NCI-H2196 (cell line): ENCODE results near the gene AATK.

Source experiments
- DNase-seq: peaks from one replicate; lab custom pipeline; 2025; ENCODE audit not compliant: unreplicated experiment; lab: John Stamatoyannopoulos, UW

AATK gene

DNA sequence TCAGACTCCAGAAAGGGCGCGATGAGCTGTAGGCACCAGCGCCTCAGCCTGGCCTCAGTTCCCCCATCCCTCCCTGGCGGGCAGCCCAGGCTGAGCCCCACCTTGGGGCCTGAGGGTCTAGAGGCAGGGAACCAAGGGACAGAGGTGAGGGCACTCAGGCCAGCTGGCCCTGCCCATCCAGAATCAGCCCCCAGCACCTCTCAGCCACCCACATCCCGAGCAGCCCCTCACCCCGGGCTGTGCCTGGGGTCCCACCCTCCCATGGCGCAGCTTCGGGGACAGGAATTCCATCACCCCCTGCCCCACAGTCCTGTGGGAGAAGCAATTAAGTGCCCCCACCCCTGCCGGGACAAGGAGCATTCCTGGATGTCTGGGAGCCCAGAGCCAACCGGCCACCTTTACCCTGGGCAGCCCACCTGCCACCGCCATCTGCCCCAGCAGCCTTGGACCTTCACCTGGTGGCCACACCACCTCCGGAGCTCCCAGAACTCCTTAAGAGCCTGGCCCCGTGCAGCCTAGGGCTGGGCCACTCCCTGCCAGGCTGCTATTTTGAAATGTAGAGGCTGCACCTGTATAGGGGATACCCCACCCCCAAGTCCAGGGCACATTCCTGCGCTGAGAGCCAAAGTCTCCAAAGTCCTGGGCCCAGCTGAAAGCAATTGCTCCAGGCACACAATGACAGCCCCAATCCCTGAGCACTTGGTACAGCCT is 34.4 kb downstream of the AATK start:
- DNase-seq: no peak

DNA sequence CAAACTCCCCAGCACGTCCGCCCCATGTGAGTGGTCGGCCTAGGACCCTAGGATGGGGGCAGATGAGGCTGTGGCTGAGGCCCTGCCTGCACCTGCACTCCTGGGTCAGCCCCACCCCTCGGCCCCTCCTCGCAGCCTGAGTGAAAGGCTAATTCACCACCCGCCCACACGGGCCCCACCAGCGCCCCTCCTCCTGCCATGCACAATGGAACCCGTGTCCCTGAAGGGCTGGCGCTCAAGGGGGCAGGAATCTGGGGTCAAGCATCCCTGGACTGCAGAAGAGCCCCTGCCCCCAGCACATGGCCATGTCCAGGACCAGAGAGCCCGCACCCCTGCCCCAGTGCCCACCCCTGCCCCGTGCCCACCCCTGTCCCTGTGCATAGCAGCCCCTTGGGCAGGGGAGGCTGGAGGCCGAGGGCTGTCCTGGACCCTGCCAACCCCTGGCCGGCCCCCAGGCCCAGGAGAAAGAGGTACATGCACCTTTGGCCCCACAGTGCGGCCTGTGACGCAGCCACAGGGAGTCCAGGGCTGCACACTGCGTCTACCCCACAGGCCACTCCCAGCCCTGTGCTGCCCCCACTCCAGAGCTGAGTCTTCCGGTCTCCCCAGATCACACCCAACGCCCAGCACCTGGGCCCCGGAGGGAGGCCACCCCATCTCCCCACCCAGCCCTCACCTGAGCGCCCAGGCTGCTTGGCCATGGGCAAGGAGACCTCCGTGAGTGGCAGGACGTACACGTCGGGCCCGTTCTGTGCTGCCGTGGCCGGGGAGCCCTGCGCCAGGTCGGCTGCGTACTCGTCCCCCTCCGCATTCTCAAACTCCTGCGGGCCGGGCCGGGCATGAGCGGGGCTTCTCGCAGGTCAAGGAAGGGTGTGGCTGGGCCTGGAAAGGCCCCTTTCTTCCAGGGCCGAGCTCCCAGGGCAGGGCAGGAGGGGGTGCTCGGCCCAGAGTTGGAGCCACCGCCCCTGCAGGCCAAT is 35.3 kb downstream of the AATK start:
- no peak for DNase-seq

GRCh38 chr17:81129711-81130367 is 36.2 kb downstream of the AATK start:
- DNase-seq: no peak

DNA sequence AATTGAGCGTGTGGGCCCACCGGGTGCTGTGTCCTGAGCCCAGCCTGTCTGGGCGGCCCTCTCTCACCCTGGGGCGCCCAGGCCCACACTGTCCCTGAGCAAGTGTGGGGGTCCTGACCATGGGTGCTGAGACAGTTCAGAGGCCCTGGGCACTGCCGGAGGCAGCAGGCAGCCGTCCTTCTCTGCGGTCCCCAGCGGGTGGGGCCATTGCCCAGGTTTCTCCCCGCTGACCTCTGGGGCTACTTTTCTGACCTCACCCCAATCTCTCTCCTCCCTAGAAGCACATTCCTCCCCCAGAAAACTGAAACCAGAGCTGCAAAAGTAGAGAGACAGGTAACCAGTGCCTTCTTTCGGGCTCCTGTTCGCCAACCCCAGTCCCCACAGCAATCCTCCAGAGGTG is 36.7 kb downstream of the AATK start:
- no peak for DNase-seq

DNA sequence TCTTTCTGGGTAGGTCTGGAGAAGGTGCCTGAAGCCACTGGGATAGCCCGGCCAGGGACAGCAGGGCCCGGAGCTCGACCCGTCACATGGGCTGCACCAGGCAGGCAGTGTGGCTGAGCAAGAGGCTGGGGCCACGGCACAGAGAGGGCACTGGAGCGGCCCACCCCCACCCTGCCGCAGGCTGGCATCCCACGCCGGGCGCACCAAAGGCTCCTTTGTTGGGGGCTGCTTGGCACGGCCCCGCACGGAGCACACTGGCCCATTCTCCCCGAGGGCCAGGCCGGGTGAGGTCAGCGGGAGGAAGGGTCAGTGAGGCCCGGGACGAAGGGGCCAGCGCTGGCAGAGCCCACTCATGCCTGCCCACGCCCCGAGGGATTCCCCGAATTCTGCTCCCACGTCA is 37.2 kb downstream of the AATK start:
- no peak for DNase-seq

- no peak for DNase-seq
Measured at GRCh38 chr17:81128338-81128737, 37.7 kb downstream of the AATK start.

GRCh38 chr17:81127526-81128177 is 38.4 kb downstream of the AATK start:
- DNase-seq: no peak

GRCh38 chr17:81127133-81127455 is 38.9 kb downstream of the AATK start:
- no peak for DNase-seq

GRCh38 chr17:81126281-81127132 is 39.5 kb downstream of the AATK start:
- DNase-seq: no peak

DNA sequence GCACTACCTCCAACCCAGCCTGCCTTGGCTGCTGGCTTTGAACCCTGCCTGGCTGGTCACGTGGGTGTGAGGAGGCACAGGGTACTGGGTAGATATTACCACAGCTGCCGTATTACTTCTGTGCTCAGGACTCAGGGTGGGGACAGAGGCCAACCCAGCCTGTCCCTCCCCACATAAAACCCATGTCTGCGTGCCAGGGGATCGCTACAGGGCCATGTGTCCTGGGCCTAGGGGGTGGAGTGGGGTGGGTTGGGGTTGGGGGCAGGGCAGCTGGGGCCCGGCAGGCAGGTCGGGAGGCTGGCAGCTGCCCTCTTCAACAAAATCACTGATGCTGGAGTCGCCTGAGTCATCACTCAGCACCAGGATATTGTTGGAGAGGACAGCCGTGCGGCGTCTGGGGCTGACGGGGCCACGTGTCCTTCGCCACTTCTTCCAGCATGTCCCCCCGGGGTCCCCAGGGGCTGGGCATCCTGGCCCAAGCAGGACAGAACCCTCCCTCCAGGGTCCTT is 40.4 kb downstream of the AATK start:
- no peak for DNase-seq

DNA sequence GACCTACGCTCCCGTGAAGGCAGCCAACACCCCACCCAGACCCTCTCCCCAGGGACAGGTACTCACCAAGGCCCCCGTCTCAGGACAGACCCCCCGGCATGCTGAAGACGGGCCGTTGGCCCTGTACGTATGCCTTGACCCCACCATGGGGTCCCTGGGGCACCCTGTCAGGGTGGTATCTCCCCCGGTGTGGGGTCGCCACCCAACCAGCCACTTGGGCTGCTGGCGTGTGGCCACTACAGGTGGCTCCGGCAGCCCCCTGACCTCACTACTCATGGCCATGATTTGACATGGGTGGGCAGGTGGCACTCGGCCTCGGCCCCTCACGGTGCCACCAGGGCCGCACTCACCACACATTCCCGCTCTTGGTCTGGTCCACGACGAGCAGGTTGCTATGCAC is 41.6 kb downstream of the AATK start:
- no peak for DNase-seq

DNA sequence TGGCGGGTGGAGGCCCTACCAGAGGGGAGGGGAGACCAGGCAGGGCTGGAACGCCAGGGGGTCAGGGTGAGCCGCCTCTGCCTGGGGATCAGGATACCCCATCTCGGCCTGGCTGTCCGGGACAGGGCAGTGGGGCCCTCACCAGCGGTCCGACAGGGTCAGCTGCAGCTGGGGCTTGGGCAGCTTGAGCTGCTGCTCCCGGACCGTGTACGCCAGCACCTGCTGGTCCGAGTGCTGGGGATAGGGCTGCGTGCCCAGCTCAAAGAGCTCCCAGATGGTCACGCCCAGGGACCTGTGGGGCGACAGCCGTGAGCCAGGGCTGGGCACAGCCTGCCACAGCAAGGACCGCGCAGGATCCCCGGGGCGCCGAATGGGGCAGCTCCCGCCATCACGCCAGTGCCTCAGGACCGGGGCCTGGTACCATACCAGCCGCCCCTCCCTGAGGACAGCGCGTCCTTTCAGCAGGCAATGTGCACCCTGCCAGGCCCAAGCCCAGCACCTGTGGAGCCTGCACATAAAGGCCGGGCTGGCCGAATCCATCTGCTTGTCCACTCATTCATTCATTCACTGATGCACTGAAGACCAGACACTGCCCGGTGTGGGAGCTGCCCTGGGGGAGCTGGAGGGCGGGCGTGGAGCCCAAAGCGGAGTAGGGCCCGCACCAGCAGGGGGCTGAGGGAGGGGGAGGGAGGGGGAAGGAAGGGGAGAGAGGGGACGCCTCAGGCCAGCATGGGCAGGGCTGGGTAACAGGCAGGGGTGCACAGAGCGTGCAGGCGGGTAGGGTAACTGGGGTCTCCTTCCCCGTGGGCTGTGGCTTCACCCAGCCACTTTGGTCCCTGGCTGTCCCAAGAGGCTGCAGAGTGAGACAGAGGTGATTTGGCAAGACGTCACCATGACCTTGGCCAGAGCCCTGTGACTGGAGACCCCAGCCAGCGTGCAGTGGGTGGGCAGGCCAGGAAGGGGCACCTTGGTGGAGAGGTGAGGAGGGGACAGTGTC is 42.7 kb downstream of the AATK start:
- no peak for DNase-seq

DNA sequence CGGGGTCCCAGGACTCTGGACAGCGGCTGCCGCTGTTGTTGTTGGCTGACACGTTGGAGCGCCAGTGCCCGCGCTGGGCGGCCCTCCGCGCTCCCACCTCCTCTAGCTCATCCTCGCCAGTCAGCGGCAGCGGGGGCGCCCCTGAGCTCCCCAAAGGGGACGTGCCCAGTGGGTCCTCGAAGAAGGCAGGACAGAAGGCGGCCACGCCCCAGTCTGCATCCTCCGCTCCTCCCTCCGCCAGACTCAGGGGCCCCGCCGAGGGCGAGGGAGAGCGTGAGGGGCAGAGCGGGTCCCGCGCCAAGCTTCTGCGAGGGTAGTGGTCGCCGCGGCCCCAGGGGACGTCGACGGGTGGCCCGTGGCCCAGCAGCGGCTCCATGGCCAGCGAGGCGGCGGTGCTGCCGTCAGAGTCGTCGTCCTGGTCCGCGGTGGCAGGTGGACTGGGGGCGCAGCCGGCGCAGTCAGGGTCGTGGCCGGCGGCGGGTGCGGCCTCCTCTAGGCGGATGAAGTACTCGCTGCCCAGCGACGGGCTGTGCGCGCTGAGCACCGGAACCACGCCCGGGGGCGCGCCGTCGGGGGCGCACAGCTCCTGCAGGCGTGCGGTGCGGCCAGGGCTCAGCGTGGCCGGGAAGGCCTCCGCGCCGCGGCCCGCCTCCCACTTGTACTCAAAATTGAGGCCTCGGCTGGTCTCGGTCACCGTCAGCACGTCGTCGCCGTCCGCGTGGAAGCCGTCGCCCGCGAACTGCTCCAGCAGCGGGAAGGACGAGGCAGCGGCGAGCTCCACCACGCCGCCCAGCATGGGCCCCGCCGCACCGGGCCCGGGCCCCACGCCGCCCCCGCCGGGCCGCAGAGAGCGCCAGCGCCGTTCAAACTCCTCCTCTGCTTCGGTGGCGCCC is 43.9 kb downstream of the AATK start:
- no peak for DNase-seq

DNA sequence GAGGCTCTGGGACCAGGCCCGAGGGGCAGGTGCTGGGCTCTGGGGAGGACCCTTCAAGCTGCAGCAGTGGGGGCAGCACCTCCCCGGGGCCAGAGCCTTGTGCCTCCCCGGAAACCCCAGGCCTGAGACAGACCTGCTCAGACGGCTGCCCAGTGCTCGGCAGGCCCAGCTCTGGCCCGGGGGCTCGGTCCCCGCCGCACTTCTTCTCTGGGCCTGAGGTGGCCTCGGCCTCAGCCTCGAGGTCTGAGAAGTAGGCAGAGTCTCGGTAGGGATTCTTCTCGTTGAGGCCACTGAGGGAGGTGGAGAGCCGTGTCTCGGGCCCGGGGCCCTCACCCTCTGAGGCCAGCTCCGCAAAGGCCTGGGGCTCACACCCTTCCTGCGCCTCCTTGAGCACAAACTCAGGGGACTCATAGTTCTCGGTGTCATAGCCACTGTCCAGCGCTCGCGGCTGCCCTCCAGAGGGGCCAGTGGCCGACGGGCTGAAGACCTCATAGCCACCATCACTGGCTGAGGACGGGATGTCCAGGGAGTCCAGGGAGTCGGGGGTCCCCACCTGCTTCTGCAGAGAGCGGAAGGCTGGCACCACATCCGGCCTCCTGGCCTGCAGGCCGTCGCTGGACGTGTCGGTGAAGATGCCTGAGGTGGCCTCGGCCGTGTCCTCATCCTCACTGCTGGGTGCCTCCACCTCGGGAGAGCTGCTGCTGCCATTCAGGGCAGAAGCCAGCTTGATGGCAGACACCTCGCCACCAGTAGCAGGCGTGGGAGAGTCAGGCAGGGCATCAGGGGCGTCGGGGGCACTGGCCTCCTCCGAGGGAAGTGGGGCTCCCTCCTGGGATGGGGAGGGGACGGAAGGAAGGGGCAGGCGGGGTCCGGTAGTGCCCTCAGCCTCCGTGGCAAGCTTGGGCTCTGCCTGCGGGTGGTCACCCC is 45.1 kb downstream of the AATK start:
- DNase-seq: no peak

- no peak for DNase-seq
Measured at GRCh38 chr17:81120149-81120484, 45.9 kb downstream of the AATK start.

DNA sequence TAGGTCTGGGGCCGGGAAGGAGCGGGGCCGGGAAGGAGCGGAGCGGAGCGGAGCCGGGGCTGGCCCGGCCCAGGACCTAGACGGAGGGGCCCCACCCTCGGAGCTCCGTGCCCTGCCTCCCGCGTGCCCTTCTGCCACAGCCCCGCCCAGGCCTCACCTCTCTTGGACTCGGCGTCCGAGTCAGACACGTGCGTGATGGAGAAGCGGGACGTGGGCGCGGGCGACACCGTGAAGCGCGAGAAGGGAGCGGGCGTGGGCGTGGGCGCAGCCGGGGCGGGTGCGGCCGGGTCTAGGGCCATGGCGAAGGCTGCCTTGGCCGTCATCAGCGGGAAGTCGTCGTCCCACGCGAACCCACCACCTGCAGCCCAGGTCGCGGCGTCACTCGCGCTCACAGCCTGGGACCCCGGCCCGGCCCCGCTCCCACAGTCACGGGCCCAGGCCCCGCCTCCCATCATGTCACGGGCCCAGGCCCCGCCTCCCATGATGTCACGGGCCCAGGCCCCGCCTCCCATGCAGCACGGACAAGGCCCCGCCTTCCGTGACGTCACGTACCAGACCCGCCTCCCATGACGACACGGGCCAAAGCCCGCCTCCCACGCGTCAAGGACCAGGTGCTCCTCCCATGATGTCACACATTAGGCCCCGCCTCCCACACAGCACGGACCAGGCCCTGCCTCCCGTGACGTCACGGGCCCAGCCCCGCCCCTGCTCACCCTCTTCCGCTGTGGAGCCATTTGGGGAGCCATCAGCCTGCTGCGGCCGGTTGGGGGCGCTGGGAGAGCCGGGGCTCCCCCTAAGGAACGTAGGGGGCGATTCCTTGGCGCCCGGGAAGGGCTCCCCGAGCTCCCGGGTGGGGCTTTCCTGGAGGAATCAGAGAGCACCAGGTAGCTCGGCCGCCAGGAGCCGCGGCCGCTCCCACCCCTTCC is 46.5 kb downstream of the AATK start:
- peak; percentile 72 for DNase-seq
